ENCODE data around the gene SPIRE2. TPM values are rescaled to one million over a fixed set of nuclear protein-coding genes. Genes with fewer than 3 reads are reported as not detected.
"Not testable (repeated sequence)": the region's sequence is repeated elsewhere in the genome, so short reads cannot be mapped to it uniquely, and the experiment has no call there.

The SPIRE2 gene
- total RNA-seq, 1 donor from 2014 or later: 0.79 TPM

DNA sequence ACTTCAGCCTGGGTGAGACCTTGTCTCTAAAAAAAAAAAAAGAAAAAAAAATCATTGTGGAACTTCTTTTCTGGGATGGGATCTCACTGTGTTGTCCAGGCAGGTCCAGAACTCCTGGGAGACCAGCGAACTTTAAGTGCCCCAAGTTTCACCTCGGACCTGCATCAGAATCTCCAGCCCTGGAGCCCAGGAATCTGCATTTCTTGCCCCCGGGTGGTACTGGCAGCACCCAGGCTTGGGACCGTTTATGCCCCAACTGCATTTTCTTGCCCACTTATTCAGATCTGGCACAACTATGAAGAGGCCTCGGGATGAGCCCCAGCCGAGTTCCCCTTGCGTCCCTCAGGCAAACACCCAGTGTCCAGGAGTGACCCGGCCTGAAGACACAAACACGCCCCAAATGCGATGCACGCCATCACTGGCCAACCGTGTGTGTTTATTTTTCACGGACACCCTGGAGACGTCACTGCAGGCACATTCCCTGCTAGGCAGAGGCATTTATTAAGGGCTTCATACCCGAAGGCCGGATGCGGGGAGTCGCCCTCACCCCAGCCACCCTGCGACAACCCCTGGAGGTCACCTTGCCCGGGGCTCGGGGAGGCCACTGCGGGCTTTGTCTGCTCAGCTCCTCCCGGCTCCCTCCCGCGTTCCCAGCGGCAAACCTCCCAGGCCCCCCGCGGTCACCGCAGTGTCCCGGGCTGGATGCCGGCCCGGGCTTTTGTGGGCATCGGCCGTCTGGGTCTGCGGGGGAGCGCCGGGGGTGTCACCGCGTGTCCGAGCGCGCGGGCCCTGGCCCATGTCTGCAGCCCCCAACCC lies 684 bp upstream of the SPIRE2 start:
- FAIRE-seq (no peak), DNase-seq (ENCODE audit: low read depth) (peak; percentile 45)
- peak overlapping the region; percentile 49 for H3K4me3 ChIP-seq (ENCODE audit: low read depth, low read length)
- TF ChIP-seq, protein P1, sequence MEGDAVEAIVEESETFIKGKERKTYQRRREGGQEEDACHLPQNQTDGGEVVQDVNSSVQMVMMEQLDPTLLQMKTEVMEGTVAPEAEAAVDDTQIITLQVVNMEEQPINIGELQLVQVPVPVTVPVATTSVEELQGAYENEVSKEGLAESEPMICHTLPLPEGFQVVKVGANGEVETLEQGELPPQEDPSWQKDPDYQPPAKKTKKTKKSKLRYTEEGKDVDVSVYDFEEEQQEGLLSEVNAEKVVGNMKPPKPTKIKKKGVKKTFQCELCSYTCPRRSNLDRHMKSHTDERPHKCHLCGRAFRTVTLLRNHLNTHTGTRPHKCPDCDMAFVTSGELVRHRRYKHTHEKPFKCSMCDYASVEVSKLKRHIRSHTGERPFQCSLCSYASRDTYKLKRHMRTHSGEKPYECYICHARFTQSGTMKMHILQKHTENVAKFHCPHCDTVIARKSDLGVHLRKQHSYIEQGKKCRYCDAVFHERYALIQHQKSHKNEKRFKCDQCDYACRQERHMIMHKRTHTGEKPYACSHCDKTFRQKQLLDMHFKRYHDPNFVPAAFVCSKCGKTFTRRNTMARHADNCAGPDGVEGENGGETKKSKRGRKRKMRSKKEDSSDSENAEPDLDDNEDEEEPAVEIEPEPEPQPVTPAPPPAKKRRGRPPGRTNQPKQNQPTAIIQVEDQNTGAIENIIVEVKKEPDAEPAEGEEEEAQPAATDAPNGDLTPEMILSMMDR (IDR thresholded peaks at IDR 0.05; ENCODE audit: insufficient read depth, low read length, severe bottlenecking): no peak
- no peaks in the 10 kb centered on the region for H3K36me3 ChIP-seq (ENCODE audit: control insufficient read depth, insufficient read depth, low read length)
- no peaks in the 10 kb centered on the region for H3K27me3 ChIP-seq (ENCODE audit: control insufficient read depth, insufficient read depth, low read length)

DNA sequence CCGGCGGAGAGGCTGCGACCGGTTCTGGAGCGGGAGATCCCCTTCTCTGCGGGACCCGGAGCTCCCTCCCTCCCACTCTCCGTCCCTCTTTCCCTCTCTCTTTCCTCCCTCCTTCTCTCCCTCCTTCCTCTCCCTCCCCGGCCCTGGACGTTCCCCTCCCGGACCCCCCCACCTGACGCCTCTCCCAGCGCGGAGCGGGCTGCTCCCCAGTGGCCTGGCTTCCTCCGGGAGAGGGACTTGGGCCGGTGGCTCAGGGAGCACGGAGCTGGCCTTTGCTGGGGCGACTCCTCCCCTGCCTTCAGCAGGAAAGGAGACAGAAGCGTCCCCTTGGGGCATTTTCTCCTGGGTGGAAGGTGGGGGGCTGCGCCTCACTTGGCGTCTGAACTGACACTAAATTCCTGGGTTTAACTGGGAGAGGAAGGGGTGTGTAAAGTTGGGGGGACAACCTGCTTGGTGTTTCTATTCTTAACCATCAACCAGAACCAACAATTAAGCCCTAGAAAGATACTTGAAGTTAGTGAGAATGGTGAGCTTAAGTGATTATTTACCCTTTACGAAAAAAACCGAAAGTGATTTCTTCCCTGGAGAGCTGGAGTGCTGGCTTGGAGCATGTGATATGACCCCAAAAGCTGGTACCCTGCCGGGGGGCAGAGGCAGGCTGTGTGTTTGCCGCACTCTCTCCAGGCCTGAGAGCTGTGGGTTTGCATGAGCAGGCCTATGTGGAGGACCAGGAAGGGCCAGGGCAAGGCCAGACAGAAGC lies 775 bp downstream of the SPIRE2 start:
- FAIRE-seq (no peak), DNase-seq (ENCODE audit: low read depth) (no peak)
- Histone ChIP-seq H3K36me3 (ENCODE audit: control insufficient read depth, insufficient read depth, low read length) (no peaks in the 10 kb centered on the region), H3K27me3 (ENCODE audit: control insufficient read depth, insufficient read depth, low read length) (no peaks in the 10 kb centered on the region), H3K4me3 (ENCODE audit: low read depth, low read length) (peak overlapping the region; percentile 49)
- TF ChIP-seq, protein P1 (IDR thresholded peaks at IDR 0.05; ENCODE audit: insufficient read depth, low read length, severe bottlenecking): no peak

DNA sequence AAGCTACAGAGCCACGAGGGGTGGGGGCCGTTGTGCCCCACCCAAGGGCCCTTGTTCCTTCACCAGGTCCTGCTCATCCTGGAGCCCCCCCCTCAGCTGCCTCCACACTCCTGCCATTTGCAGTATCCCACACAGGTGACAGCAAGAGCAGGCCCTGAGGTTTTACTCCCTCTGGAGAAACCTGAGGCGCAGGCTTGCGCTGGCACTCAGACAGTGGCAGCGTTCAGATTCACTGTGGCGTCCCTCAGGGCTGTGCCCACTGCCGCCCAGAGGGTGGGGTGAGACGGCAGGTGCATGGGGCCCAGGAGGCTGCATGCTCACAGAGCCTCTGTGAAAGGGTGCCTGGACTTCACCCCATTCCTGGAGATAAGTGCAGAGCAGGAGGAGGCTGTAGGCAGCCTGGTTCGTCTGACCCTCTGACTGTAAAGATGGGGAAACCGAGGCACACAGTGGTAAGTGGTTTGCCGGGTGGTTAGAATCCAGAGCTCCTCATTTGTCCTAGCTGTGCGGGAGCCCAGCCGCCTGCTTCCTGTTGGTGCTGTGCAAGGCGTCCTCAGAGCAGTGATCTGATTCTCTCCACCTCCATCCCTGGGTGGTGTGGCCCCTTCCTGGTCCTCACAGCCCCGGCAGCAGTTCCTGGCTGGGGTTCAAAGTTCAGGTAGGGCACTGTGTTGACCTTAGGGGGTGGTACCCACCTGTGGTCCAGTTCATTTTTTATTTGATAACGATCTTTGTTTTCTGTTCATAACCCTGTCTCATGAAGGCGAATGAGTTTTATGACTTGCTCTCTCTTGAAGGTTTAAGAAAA lies 1.6 kb downstream of the SPIRE2 start:
- no peak overlapping the region for H3K4me3 ChIP-seq (ENCODE audit: low read depth, low read length)
- TF ChIP-seq, protein P1 (IDR thresholded peaks at IDR 0.05; ENCODE audit: insufficient read depth, low read length, severe bottlenecking): no peak
- no peak for DNase-seq (ENCODE audit: low read depth)
- no peaks in the 10 kb centered on the region for H3K36me3 ChIP-seq (ENCODE audit: control insufficient read depth, insufficient read depth, low read length)
- H3K27me3 ChIP-seq (ENCODE audit: control insufficient read depth, insufficient read depth, low read length): no peaks in the 10 kb centered on the region
- no peak for FAIRE-seq

DNA sequence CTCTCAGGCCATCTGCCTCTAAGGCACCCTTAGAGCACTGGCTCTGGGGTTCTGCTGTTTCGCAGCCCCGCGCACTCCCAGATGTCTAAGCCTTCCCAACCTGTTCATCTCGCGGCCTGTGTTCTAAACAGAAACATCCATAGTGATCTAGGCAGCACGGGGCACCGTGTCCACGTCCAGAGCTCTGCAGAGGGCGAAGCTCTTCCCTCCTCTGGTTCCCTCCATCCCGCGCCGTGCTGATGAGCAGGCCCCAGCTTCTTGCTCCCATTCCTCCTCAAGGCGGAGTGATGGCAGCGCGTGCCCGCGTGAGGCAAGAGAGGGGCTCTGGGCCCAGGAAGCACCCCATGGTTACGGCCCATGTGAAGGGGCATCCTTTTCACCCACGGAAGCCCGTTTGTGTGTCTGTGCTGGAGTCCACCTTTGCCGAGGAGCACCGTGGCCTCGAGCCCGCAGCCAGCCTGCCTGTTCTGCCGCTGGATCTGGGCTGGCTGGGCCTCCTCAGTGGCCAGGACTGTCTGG lies 3.6 kb downstream of the SPIRE2 start:
- no peaks in the 10 kb centered on the region for H3K36me3 ChIP-seq (ENCODE audit: control insufficient read depth, insufficient read depth, low read length)
- H3K4me3 ChIP-seq (ENCODE audit: low read depth, low read length): no peak overlapping the region
- DNase-seq (ENCODE audit: low read depth): no peak
- TF ChIP-seq, protein P1 (IDR thresholded peaks at IDR 0.05; ENCODE audit: insufficient read depth, low read length, severe bottlenecking): no peak
- FAIRE-seq: no peak
- H3K27me3 ChIP-seq (ENCODE audit: control insufficient read depth, insufficient read depth, low read length): no peaks in the 10 kb centered on the region

DNA sequence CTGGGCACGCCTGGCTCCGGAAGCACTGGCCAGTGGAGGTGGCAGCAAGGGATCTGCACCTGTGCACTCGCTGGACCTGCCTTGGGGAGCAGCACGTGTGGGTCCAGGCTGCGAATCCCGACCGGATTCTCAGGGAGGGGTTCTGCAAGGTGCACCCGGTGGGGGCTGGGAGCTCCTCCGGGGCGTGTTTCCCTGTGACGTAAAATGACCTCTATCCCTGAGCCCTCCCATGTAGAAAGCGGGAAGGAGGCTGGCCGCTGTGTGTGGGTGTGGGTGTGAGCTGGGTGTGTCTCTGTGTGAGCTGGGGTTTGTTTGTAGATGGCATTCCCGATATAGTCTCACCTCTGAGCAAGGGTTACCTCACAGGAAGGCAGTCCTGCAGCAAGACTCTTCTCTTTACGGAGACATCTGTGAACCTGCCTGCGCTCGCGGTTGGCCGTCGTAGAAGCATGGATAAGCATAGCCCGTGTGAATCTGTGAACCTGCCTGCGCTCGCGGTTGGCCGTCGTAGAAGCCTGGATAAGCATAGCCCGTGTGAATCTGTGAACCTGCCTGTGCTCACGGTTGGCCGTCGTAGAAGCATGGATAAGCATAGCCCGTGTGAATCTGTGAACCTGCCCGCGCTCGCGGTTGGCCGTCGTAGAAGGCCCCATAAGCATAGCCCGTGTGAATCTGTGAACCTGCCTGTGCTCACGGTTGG lies 5.5 kb downstream of the SPIRE2 start:
- peak; percentile 32 for DNase-seq (ENCODE audit: low read depth)
- FAIRE-seq; H3K27me3 ChIP-seq (ENCODE audit: control insufficient read depth, insufficient read depth, low read length); H3K4me3 ChIP-seq (ENCODE audit: low read depth, low read length); H3K36me3 ChIP-seq (ENCODE audit: control insufficient read depth, insufficient read depth, low read length): not testable (repeated sequence)

DNA sequence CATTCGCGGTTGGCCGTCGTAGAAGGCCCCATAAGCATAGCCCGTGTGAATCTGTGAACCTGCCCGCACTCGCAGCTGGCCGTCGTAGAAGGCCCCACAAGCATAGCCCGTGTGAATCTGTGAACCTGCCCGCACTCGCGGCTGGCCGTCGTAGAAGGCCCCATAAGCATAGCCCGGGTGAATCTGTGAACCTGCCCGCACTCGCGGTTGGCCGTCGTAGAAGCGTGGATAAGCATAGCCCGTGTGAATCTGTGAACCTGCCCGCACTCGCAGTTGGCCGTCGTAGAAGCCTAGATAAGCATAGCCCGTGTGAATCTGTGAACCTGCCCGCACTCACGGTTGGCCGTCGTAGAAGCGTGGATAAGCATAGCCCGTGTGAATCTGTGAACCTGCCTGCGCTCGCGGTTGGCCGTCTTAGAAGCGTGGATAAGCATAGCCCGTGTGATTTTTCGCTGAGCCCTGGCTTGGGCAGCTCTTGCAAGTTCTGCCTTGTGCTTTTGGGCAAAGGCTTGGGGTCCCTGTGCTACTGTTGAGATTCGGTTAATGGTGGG lies 6.6 kb downstream of the SPIRE2 start:
- not testable (repeated sequence) for DNase-seq (ENCODE audit: low read depth); H3K4me3 ChIP-seq (ENCODE audit: low read depth, low read length); H3K27me3 ChIP-seq (ENCODE audit: control insufficient read depth, insufficient read depth, low read length); FAIRE-seq; H3K36me3 ChIP-seq (ENCODE audit: control insufficient read depth, insufficient read depth, low read length)

DNA sequence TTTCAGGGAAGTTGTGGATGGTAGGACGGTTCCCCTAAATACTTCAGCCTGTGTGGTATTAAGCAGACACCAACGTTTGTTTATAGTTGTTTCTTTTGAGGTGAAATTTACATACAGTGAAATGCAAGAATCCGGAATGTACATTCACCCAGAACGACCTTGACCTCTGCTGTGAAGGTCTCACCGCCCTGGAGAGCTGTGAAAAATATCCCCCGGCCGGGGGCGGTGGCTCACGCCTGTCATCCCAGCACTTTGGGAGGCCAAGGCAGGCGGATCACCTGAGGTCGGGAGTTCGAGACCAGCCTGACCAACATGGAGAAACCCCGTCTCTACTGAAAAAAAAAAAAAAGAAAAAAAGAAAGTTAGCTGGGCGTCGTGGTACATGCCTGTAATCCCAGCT lies 8.2 kb downstream of the SPIRE2 start:
- not testable (repeated sequence) for H3K27me3 ChIP-seq (ENCODE audit: control insufficient read depth, insufficient read depth, low read length); H3K36me3 ChIP-seq (ENCODE audit: control insufficient read depth, insufficient read depth, low read length); FAIRE-seq

More for the DNA sequence above, 8.2 kb downstream of the SPIRE2 start:
- not testable (repeated sequence) for DNase-seq (ENCODE audit: low read depth); H3K4me3 ChIP-seq (ENCODE audit: low read depth, low read length)
